Measurements from ENCODE around the gene ACOD1.

The ACOD1 gene

DNA sequence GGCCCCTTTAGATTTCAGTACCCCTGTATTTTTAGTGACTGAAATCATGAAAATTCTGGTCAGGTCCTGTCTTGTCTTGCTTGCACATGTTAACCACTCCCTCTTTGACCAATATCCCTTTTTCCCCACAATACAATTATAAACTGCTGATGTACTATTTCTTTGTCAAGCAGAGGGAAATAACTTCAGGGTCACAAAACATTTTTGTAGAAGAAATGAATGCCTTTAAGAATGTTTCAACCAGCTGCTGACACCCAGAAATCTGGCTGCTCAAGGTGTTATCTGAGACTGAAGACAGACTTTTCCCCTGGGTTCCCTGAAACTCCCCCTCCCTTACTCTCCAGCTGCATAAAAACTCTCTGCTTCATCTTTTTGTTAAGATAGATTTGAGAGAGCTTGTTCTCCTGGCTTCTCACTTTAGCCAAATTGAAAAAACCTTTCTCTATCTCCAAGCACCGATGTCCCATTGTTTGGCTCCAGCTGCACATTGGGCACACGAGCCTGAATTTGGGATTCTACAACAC lies 18.4 kb upstream of the ACOD1 start:
- TF ChIP-seq FOXP2 (optimal IDR thresholded peaks at IDR 0.05; ENCODE audit: borderline replicate concordance, extremely low read depth, extremely low read length, insufficient read depth) (no peak), TAF1 (IDR thresholded peaks at IDR 0.05; ENCODE audit: borderline replicate concordance, insufficient read depth, low read length) (no peak), POLR2AphosphoS5 (IDR thresholded peaks at IDR 0.05; ENCODE audit: low read depth, low read length) (no peak)

DNA sequence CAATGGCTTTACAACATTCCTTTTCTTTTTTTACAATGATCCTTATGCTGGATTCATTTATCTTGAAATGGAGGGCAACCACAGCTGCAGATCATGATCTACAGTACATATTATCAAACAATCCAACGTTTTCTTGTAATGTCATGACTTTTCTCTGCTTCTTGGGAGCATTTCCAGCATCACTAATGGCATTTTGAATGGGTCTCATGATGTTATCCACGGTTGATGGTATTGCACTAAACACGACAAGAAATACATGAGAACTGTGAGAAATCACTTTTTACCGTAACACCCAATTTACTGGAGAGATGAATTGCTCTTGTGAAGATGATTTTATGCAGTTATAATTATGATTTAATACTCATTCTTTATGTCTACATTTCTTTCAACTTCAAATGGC lies 16.2 kb upstream of the ACOD1 start:
- TF ChIP-seq FOXP2 (optimal IDR thresholded peaks at IDR 0.05; ENCODE audit: borderline replicate concordance, extremely low read depth, extremely low read length, insufficient read depth) (no peak), POLR2AphosphoS5 (IDR thresholded peaks at IDR 0.05; ENCODE audit: low read depth, low read length) (no peak), SIN3A (IDR thresholded peaks at IDR 0.05; ENCODE audit: borderline replicate concordance, insufficient read depth, low read length) (no peak), TAF1 (IDR thresholded peaks at IDR 0.05; ENCODE audit: borderline replicate concordance, insufficient read depth, low read length) (no peak)
- TF ChIP-seq, protein P1, sequence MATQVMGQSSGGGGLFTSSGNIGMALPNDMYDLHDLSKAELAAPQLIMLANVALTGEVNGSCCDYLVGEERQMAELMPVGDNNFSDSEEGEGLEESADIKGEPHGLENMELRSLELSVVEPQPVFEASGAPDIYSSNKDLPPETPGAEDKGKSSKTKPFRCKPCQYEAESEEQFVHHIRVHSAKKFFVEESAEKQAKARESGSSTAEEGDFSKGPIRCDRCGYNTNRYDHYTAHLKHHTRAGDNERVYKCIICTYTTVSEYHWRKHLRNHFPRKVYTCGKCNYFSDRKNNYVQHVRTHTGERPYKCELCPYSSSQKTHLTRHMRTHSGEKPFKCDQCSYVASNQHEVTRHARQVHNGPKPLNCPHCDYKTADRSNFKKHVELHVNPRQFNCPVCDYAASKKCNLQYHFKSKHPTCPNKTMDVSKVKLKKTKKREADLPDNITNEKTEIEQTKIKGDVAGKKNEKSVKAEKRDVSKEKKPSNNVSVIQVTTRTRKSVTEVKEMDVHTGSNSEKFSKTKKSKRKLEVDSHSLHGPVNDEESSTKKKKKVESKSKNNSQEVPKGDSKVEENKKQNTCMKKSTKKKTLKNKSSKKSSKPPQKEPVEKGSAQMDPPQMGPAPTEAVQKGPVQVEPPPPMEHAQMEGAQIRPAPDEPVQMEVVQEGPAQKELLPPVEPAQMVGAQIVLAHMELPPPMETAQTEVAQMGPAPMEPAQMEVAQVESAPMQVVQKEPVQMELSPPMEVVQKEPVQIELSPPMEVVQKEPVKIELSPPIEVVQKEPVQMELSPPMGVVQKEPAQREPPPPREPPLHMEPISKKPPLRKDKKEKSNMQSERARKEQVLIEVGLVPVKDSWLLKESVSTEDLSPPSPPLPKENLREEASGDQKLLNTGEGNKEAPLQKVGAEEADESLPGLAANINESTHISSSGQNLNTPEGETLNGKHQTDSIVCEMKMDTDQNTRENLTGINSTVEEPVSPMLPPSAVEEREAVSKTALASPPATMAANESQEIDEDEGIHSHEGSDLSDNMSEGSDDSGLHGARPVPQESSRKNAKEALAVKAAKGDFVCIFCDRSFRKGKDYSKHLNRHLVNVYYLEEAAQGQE (IDR thresholded peaks at IDR 0.05; ENCODE audit: insufficient read depth in 1 of 2, low read depth in 2 of 2, low read length in 2 of 2) = no peak

DNA sequence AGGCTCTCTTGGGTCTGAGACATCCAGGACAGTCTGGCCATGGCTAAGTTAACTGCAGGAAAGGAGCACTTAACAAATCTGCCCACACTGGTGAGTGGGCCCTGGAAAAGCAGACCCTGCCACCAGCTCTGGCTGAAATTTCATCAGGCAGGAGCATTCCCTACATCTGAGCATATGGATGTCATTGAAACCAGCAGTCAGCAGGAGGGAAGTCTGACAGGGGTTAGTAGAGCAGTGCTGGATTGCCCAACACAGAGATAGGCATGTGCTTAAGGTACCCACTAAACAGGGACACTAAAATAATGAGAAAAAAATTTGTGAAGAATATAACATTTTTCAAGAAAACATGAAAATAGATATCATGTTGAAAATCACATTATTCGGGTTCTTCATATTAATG lies 13.6 kb upstream of the ACOD1 start:
- no peak for TF ChIP-seq SIN3A (IDR thresholded peaks at IDR 0.05; ENCODE audit: borderline replicate concordance, insufficient read depth, low read length)
- TF ChIP-seq, protein P1 (IDR thresholded peaks at IDR 0.05; ENCODE audit: insufficient read depth in 1 of 2, low read depth in 2 of 2, low read length in 2 of 2) = no peak
- no peak for TF ChIP-seq FOXP2 (optimal IDR thresholded peaks at IDR 0.05; ENCODE audit: borderline replicate concordance, extremely low read depth, extremely low read length, insufficient read depth)
- TF ChIP-seq POLR2AphosphoS5 (IDR thresholded peaks at IDR 0.05; ENCODE audit: low read depth, low read length) = no peak
- no peak for TF ChIP-seq TAF1 (IDR thresholded peaks at IDR 0.05; ENCODE audit: borderline replicate concordance, insufficient read depth, low read length)

DNA sequence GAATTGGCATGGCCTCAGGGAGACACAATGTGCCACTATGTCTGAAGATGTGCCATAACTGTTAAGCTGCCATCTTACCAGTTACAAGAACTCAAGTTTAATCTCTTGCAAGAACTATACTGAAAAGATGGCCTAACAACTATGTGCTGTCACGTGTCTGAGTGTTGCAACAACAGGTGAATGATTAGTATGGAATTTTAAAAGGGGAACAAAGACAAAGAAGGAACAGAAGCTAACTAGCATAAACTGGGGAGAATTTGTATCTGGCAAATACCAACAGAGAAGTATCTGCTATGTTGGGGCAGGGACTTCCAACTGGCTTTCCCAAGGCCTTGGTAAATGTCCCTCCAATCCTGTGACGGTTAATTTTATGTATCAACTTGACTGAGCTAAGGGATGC lies 11.5 kb upstream of the ACOD1 start:
- no peak for TF ChIP-seq FOXP2 (optimal IDR thresholded peaks at IDR 0.05; ENCODE audit: borderline replicate concordance, extremely low read depth, extremely low read length, insufficient read depth)
- TF ChIP-seq SIN3A (IDR thresholded peaks at IDR 0.05; ENCODE audit: borderline replicate concordance, insufficient read depth, low read length) = no peak
- TF ChIP-seq TAF1 (IDR thresholded peaks at IDR 0.05; ENCODE audit: borderline replicate concordance, insufficient read depth, low read length) = no peak
- TF ChIP-seq, protein P1 (IDR thresholded peaks at IDR 0.05; ENCODE audit: insufficient read depth in 1 of 2, low read depth in 2 of 2, low read length in 2 of 2) = no peak
- TF ChIP-seq POLR2AphosphoS5 (IDR thresholded peaks at IDR 0.05; ENCODE audit: low read depth, low read length) = no peak

DNA sequence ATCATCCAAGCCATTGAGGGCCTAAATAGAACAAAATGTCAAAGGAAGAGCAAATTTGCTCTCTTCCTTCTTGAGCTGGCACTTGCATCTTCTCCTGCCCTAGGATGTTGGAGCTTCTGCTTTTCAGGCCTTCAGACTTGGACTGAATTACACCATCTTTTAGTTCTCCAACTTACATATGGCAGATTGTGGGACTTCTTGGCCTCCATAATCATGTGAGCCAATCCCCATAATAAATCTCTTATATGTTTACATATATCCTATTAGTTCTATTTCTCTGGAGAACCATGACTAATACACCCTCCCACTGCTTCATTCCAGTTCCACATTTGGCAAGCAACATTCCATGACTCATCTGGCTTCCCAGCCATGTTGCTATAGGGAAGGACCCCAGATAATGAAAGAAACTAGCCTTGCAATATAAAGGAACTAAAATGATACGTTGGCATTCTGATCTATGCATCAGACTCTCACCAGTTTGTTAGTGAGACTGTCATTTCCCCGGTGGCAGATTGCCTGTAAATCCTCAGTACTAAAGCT lies 11.0 kb upstream of the ACOD1 start:
- no peak for TF ChIP-seq POLR2AphosphoS5 (IDR thresholded peaks at IDR 0.05; ENCODE audit: low read depth, low read length)
- no peak for TF ChIP-seq TAF1 (IDR thresholded peaks at IDR 0.05; ENCODE audit: borderline replicate concordance, insufficient read depth, low read length)
- TF ChIP-seq, protein P1 (IDR thresholded peaks at IDR 0.05; ENCODE audit: insufficient read depth in 1 of 2, low read depth in 2 of 2, low read length in 2 of 2) = no peak
- no peak for TF ChIP-seq FOXP2 (optimal IDR thresholded peaks at IDR 0.05; ENCODE audit: borderline replicate concordance, extremely low read depth, extremely low read length, insufficient read depth)
- no peak for TF ChIP-seq SIN3A (IDR thresholded peaks at IDR 0.05; ENCODE audit: borderline replicate concordance, insufficient read depth, low read length)

Measured in PFSK-1 (cell line).